ENCODE measurements around the gene MPV17L. TPM values are rescaled to one million over a fixed set of nuclear protein-coding genes. Genes with fewer than 3 reads are reported as not detected.

MPV17L gene
- total and polyA plus RNA-seq, 2 donors from 2014 or later: 4.8 to 11.8 TPM

DNA sequence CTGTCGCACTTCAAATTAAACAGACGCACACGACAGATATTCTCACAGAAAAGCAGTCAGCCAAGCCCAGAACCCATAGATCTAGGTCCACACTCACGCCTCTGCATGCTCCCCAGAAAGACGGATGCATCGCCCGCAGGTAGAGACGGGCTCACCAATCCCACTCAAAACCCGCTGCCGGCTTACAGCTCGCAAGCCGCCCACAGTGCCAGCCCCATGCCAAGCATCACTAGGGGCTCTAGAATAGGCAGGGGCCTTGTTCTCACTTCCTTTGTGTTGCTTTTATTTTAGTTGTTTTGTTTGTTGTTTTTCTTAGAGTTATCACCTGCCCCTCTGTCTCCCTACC lies 38.5 kb downstream of the MPV17L start:
- Histone ChIP-seq H3K4me3 (ENCODE audit: low read length in 3 of 3) (peak overlapping the region; percentile 77 to 84 (median 83)), H3K9ac (ENCODE audit: low read length in 3 of 3) (peak overlapping the region in 2 of 3 donors; percentile 1 to 85), H3K27ac (ENCODE audit: low read depth in 2 of 2, low read length in 2 of 2) (no peak overlapping the region), H3K36me3 (ENCODE audit: control insufficient read depth in 2 of 3, insufficient read depth in 3 of 3, low read length in 3 of 3) (no peaks in the 10 kb centered on the region), H3K27me3 (ENCODE audit: control insufficient read depth, insufficient read depth, low read length) (no peaks in the 10 kb centered on the region), H3K9me3 (ENCODE audit: control insufficient read depth in 2 of 3, insufficient read depth in 1 of 3, low read length in 3 of 3) (no peaks in the 10 kb centered on the region), H3K4me1 (ENCODE audit: control insufficient read depth in 2 of 3, insufficient read depth in 2 of 3, low read depth in 1 of 3, low read length in 3 of 3) (no peaks in the 10 kb centered on the region)
- TF ChIP-seq, protein P1, sequence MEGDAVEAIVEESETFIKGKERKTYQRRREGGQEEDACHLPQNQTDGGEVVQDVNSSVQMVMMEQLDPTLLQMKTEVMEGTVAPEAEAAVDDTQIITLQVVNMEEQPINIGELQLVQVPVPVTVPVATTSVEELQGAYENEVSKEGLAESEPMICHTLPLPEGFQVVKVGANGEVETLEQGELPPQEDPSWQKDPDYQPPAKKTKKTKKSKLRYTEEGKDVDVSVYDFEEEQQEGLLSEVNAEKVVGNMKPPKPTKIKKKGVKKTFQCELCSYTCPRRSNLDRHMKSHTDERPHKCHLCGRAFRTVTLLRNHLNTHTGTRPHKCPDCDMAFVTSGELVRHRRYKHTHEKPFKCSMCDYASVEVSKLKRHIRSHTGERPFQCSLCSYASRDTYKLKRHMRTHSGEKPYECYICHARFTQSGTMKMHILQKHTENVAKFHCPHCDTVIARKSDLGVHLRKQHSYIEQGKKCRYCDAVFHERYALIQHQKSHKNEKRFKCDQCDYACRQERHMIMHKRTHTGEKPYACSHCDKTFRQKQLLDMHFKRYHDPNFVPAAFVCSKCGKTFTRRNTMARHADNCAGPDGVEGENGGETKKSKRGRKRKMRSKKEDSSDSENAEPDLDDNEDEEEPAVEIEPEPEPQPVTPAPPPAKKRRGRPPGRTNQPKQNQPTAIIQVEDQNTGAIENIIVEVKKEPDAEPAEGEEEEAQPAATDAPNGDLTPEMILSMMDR (IDR thresholded peaks at IDR 0.05; ENCODE audit: borderline replicate concordance, extremely low read depth, insufficient read depth): no peak
- intact Hi-C loops (cut with DNase I): no loop called here
- FAIRE-seq (no peak), DNase-seq (no peak)

DNA sequence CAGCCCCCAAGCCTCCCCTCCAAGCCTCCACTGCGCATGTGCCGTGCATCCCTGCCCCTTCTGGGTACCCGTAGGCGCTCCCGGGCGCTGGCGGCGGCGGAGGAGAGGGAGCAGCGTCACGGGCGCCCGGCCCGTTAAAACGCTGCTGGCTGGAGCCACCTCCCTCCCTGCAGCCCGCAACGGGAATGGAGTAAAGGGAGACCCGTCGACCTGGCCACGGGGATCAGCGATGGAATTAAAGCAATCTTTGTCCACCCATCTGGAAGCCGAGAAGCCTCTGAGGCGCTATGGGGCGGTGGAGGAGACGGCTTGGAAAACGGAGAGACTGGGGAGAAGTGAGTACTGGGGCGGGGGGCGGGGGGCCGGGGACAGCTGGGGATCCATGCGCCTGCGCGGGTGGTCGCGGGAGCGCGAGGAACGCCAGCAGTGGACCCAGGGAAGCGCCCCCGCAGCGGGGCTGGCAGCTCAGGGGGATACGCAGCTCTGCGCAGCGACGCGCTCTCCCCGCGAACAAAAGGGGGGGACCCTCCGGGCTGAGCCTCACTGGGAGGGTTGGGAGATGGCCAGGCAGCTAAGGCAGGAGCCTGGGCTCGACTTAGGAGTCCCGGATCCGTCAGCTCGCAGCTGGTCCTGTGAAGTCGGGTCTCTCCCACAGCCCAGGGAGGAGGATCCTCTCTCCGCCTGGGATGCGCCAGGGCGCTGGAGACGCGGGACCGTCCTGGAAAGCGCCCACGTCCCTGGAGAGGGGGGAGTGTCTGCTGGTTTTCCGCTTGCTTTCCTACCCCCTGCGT lies 39.1 kb downstream of the MPV17L start, which contains the start of gene BMERB1:
TSS of gene BMERB1 (plus strand) at position 164 of the 791 bp plus-strand sequence. CDS start at position 230, 66 bp downstream.
- peak within 1 kb of the TSS; percentile 77 to 84 (median 83) for H3K4me3 ChIP-seq (ENCODE audit: low read length in 3 of 3)
- no peaks in the 10 kb centered on the region for H3K27me3 ChIP-seq (ENCODE audit: control insufficient read depth, insufficient read depth, low read length)
- DNase-seq (peak; percentile 84 to 94 (median 90)), FAIRE-seq (no peak)
- TF ChIP-seq, protein P1 (IDR thresholded peaks at IDR 0.05; ENCODE audit: borderline replicate concordance, extremely low read depth, insufficient read depth): no peak
- no peaks in the 10 kb centered on the region for H3K4me1 ChIP-seq (ENCODE audit: control insufficient read depth in 2 of 3, insufficient read depth in 2 of 3, low read depth in 1 of 3, low read length in 3 of 3)
- intact Hi-C loops (cut with DNase I): no loop called here
- peak within 1 kb of the TSS; percentile 1 to 85 (median 49) for H3K9ac ChIP-seq (ENCODE audit: low read length in 3 of 3)
- no peaks in the 10 kb centered on the region for H3K36me3 ChIP-seq (ENCODE audit: control insufficient read depth in 2 of 3, insufficient read depth in 3 of 3, low read length in 3 of 3)
- H3K9me3 ChIP-seq (ENCODE audit: control insufficient read depth in 2 of 3, insufficient read depth in 1 of 3, low read length in 3 of 3): no peaks in the 10 kb centered on the region
- peak within 1 kb of the TSS; percentile 13 to 43 for H3K27ac ChIP-seq (ENCODE audit: low read depth in 2 of 2, low read length in 2 of 2)

DNA sequence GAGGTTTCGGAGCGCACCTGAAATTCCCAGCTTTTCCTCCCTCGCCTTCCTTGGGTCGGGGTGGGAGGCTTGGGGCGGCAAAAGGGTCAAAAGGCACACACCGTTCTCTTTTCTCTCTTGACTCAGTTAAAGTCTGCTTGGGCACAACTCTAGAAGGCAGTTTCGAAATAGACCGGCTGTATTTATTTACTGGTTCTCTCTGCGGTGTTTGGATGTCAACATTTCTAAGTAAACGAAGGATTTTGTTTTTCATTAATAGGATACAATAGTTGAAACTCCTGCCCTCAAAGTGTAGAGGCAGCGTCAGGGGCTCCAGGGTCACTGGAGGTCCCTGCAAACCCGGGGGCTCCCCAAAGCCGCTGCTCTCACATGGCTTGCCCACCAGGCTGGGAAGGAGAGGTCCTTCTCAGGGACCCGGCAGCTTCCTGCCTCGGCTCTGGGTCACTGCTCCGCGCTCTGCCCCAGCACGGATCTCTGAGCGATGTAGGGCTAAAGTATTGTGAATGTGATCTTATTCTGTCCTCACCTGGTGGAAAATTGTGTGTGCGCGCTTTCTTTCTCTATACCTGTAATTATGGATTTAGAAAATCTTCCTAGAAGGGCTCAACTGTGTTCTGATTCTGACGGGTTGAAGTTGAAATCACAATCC lies 39.8 kb downstream of the MPV17L start:
- TF ChIP-seq, protein P1 (IDR thresholded peaks at IDR 0.05; ENCODE audit: borderline replicate concordance, extremely low read depth, insufficient read depth): no peak
- Histone ChIP-seq H3K36me3 (ENCODE audit: control insufficient read depth in 2 of 3, insufficient read depth in 3 of 3, low read length in 3 of 3) (no peaks in the 10 kb centered on the region), H3K9me3 (ENCODE audit: control insufficient read depth in 2 of 3, insufficient read depth in 1 of 3, low read length in 3 of 3) (no peaks in the 10 kb centered on the region), H3K27ac (ENCODE audit: low read depth in 2 of 2, low read length in 2 of 2) (peak overlapping the region in 1 of 2 donors; percentile 43), H3K9ac (ENCODE audit: low read length in 3 of 3) (peak overlapping the region; percentile 1 to 85 (median 49)), H3K27me3 (ENCODE audit: control insufficient read depth, insufficient read depth, low read length) (no peaks in the 10 kb centered on the region), H3K4me1 (ENCODE audit: control insufficient read depth in 2 of 3, insufficient read depth in 2 of 3, low read depth in 1 of 3, low read length in 3 of 3) (no peaks in the 10 kb centered on the region), H3K4me3 (ENCODE audit: low read length in 3 of 3) (peak overlapping the region; percentile 77 to 84 (median 83))
- DNase-seq (peak in 2 of 5 donors; percentile 21 to 35), FAIRE-seq (no peak)
- intact Hi-C loops (cut with DNase I): no loop called here

Data from kidney (tissue), 14 donors.